Umbilical cord (tissue), 2 donors: ENCODE measurements around the gene CTCFL. TPM values are rescaled to one million over a fixed set of nuclear protein-coding genes. Genes with fewer than 3 reads are reported as not detected.
"Not testable (repeated sequence)": the region's sequence is repeated elsewhere in the genome, so short reads cannot be mapped to it uniquely, and the experiment has no call there.

Experiments
- DNase-seq: peaks from one replicate; pipeline ENCODE4 v3.0.0-alpha.2; 2015; ENCODE audit warnings: low spot score
- total RNA-seq: library from RNA; depleted of rRNA; stranded (reverse); fragments of >200 nt; gene quantifications from one replicate; pipeline ENCODE4 v1.2.3, GENCODE V29; 2014; ENCODE audit warnings: low replicate concordance; ENCODE audit not compliant: insufficient read depth

Gene CTCFL
- total RNA-seq, 1 donor from 2014 or later: 2.6 TPM

DNA sequence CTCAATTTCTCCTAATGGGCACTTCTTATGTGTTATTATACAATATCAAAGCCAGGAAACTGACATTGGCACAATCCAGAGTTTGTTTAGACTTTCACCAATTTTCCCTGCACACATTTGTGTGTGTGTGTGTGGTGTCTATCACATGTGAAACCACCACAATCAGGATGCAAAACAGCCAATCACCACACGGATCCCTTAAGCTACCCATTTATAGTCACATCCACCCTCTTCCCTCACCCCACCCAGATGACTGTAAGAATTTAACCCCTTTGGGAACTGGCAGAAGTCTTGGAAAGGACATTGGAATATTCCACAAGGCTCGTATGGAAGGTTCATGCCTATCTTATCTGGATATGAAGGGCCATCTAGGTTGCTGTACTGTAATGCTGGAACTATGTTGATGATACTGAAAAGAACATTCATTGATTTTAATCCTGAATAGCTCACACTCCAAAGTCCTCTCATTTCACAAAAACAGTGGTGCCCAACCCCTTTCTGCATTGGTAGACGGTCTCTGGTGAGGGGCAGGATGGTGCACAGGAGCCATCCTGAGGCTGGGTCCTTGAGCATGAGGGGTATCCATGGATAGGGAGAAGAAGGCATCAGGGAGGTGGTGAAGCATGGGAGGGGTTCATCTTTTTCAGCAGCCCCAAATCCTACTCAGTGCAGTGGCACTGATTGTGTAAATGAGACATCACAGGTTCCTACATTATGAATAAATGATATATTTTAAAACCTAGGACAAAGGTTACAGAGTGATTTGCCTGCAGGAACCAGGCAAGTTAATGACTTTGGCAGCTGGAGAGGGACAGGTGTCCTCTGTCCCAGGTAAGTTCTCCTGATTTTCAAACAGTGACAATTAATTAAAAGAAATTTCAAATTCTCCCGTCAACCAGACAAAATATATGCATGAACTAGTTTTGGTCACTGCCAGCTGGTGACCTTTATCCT is 12.1 kb upstream of the CTCFL start:
- DNase-seq: no peak

DNA sequence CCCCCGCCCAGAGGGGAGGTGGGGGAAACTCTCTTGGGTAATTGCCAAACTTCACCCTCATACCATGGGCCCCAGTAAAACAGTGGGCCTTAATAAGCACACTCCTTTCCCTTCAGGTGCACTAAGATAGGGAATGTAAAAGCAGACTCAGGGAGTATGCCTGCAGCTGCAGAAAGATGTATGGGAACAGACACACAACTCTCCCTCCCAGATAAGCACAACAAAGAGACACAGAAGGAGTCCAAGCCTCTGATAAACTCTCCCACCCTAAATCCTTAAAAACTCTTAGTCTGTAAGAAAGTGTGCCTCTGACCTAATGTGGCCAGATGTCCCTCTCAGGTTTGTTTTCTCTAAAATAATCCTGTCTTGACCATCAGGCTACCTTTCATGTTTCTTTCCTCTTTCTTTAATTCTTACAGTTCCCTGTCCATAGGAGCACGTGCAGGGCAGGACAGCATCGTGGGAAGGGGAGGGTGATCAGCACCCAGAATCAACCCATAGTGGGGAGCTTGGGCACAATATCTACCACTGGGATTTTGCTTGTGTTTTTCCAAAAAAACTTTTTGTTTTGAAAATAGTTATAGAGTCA is 11.3 kb upstream of the CTCFL start:
- no peak for DNase-seq

DNA sequence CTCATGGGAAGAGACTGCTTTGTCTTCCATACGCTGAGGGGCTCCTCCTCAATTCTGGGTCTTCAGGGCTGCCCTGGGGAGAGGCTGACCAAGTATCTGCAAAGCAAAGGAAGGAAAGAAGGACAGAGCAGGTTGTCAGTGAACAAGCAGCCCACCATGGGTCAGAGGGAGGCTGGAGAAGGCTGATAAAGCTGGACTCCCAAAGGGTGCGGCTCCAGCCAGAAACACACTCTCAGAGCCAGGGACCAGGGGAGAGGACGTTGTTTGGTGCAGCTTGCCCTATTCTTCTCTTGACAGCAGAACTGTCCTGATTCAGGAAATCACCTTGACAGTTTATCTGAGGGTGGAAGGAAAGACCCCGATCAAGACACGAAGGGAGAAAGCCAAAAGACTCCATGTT is 10.4 kb upstream of the CTCFL start:
- DNase-seq: no peak

DNA sequence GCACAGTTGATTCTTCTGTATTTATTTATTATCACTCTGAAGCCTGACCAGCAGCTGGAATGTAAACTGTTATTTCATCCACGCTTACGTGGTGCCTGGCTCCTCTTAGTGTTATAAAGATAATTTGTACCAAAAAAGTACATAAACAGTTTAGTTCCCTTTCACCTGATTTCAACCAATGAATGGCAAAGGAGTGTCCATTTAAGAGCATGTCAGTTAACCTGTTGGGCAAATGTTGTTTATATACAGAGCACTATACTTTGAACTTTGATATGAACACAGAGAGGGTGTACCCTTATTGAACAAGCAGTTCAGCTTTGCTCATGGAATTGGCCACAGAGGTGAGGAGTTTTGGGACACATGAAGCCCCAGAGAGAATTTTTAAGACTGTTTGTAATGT is 7.2 kb upstream of the CTCFL start:
- no peak for DNase-seq

DNA sequence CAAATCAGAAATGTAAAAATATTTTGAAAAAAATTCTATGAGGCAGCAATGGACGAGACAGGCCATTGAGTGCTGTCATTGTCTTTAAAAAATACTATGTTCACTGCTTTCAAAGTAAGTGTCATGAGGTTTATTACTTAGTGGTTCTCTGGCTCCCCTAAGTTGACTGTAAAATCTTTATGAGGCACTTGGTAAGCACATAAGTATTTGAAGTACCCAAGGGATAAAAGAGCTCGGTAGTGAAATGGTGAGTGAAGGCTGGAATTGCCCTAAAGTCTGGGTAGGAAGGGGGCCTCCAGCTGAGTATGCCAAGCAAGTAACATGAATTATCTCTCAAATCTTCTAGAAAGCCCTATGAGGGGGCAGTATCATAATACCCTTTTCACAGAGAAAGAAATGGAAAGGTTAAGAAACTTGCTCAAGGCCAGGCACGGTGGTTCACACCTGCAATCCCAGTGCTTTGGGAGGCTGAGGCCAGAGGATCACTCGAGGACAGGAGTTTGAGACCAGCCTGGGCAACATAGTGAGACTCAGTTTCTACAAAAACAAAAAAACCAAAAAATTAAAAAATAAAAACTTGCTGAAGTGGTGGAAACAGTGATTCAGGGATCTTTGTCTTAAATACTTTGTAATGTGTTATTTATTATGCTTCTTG is 5.5 kb upstream of the CTCFL start:
- DNase-seq: no peak

DNA sequence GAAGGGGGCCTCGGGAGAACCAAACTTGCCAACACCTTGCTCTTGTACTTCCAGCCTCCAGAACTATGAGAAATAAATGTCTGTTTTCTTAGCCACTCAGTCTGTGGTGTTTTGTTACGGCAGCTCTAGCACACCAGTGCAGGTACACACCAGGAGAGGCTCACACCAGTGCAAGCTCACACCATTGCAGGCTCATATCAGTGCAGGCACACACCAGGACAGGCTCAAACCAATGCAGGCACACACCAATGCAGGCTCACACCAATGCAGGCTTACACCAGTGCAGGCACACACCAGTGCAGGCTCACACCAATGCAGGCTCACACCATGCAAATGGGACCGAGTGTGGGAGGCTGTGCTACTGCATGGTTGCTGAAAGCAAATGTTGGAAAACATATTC is 4.9 kb upstream of the CTCFL start:
- DNase-seq: no peak

DNA sequence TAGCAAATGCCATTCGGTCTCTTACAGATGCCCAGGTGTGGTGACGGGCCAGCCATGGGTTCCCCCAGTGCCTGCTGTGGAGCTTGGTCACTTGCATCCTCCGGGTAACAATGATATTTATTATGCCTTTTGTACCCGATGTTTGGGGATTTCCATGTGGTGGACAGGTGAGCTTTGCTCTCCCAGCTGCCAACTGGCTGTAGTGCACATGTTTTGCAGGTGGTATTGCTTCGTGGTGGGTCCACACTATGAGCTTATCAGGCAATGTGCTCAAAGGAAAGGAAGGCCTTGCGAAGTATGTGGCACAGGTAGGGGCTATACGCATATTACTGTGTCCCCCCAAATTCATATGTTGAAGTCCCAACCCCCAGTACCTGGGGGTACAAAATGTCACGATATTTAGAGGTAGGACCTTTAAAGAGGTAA is 4.2 kb upstream of the CTCFL start:
- no peak for DNase-seq

DNA sequence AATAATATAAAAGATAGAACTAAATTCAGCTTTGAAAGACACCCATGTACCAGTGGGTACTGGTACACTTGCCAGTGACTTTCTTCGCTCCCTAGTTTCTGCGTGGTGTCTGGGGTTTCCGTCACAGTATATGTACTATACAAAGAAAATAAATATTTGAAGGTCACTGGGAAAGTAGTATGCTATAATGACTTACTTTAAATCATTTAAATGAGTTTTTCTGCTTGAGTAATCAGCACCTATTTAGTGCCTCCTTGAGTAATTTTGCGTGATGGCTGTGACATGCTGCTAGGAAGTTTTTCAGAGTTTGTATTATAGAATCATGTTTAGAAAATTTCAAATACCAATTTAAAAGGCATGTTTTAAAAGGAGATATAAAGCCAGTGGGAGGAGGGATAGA is 3.2 kb upstream of the CTCFL start:
- no peak for DNase-seq

DNA sequence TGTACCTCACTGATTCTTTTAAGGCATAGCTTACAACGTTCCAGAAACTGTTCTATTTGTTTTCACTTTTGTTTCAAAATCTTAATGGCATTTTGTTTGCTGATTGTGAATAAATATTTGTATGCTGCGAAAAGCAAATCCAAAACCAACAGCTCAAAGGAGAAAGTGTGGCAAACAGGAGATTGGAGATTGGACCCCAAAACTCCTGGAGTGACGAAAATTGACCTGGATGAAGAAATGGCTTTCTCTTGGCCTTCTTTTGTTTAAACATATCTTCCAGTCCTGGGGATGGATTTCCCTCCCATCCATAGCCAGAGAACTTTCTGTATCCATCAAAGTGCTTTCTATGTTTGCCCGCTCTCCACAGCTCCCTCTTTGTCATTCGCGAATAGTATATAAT is 2.8 kb upstream of the CTCFL start:
- no peak for DNase-seq

DNA sequence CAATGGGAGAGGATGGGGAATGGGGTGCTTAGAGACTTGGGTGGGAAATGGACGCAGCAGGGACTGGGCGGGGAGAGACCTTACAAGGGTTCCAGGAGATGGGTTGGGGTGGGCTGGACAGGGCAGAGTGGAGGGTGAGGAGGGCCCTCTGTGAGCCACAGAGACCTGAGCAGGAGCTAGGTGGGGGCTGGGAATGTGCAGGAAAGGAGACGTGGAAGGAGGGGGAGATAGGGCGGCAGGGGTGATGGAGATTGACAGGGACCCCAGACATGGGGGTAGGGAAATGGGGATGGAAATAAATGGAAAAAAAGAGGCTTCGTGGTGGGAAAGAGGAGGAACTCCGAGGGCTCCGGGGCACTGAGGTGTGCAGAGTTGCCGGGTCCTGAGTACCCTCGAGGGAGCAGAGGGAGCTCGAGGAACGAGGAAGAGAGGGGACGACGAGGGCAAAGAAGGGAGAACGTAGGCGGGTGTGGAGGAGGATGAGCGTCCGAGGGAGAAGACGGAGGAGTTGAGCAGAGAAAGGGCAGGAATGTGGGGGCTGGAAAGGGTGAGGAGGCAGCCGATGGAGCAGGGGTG is 2.0 kb upstream of the CTCFL start:
- DNase-seq: no peak

DNA sequence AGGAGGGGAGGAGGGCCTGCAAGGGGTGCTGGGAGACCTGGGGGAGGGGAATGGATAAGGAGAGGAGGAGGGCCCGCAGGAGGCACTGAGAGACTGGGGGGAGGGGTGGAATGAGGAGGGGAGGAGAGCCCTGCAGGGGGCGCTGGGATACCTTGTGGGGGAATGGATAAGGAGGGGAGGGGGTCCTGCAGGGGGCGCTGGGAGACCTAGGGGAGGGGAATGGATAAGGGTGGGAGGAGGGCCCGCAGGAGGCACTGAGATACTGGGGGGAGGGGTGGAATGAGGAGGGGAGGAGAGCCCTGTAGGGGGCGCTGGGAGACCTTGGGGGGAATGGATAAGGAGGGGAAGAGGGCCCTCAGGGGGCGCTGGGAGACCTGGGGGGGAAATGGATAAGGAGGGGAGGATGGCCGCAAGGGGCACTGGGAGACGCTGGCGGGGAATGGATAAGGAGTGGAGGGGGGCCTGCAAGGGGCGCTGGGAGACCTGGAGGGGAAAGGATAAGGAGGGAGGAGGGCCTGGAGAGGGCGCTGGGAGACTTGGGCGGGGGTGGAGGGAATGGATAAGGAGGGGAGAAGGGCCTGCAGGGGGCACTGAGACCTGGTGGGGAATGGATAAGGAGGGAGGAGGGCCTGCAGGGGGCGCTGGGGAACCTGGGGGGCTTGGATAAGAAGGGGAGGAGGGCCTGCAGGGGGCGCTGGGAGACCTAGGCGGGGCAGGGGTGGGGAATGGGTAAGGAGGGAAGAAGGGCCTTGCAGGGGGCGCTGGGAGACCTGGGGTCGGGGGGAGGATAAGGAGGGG is 1.3 kb upstream of the CTCFL start:
- no peak for DNase-seq

DNA sequence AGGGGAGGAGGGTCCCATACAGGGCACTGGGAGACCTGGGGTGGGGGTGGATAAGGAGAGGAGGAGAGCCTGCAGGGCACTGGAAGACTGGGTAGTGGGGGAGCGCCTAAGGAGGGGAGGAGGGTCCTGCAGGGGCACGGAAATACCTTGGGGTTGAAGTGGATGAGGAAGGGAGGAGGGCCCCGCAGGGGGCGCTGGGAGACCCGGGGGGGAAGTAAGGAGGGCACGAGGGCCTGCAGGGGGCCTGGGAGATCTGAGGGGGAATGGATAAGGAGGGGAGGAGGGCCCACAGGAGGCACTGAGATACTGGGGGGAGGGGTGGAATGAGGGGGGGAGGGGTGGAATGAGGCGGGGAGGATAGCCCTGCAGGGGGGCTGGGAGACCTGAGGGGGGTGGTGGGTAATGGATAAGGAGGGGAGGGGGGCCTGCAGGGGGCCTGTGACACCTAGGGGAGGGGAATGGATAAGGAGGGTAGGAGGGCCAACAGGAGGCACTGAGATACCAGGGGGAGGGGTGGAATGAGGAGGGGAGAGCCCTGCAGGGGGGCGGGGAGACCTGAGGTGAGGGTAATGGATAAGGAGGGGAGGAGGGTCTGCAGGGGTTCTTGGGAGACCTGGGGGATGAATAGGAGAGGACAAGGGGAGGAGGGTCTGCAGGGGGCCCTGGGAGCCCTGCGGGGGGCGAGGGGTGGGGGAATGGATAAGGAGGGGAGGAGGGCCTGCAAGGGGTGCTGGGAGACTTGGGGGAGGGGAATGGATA is 567 bp upstream of the CTCFL start:
- DNase-seq: no peak

DNA sequence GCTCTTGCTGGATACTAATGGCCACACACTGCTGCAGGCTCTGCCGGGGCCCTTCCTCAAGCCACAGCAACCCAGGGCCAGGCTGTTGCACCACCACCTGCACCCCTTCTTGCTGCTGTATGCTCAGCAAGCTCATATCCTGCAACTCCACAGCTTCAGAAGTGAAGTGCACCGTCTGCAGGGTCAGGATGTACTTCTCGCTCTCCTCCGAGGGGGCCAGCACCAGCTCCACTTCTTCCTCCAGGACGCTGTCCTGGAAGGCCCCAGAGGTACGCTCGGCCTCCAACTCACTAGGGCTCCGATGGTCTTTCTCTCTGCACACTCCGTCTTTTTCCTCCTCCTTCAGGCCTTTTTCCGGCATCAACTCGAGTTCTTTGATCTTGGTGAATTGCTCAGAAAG is 1.2 kb downstream of the CTCFL start:
- no peak for DNase-seq

DNA sequence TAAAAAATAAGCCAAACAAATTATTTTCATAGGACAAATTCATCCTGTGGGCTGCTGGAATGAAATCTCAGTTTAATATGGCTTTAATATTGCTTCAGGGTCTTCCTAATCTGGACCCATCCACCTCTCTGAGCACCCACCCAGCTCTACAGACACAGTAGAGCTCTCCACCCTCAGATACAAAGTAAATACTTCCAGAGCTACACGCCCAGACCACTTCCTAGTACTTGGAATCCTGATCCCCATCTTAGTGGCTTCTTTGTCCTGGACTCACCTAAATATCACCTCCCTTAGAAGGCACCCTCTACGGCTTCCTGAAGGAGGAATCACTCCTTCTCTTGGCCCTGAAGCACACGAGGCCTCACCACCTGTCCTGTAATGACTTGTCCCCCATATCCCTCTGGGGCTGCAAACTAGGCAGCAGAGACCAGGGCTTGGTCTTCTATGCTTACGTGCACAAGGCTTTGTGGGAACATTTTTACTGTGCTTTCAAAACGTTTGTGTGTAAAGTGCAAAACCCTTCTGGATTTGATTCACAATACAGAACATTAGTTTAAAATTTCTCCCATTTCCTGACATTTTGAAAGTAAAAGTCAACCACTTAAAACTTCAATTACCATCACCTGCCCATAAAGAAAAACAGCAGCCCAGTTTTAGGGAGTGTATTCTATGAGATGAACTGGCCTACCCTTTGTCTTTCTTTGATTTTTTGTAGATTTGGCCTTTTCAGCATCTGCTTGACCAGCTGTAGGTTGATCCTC is 2.4 kb downstream of the CTCFL start:
- DNase-seq: no peak

DNA sequence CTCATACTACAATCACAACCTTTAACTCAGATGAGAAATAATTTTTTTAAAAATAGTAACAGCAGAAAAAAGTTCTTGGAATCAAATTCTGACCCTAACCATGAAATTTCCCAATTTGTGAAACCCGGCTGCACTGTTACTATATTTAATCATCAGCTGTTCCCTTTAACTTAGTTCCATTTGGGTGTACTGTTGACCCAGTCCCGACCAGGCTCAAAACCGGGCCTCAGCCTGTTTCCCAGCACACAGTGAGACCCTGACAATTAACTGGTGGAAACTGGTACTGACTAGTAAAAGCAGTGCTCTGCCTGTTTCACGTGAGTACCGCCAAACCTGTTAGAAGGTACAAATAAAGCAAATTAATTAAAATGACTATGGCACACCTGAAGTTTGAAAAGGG is 7.0 kb downstream of the CTCFL start:
- DNase-seq: no peak

DNA sequence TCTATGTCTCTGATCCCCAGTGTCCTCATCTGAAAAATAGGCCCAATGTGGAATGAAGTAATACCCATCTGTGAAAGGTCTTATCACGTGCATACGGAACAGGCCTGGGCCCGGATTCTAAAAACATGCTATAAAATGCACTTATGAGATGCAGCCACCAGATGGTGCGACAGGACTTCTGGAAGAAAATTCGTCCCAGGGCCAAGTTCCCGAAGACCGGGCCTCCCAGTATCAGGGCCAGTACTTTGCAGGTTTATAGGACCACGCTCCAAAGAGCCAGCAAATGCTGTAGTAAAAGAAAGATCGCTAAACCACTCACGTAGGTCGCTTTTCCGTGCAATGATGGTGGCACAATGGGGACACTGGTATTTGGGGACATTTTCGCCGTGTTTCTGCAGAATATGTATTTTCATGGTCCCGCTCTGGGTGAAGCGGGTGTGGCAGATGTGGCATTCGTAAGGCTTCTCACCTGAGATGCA is 10.6 kb downstream of the CTCFL start:
- DNase-seq: peak; percentile 76

DNA sequence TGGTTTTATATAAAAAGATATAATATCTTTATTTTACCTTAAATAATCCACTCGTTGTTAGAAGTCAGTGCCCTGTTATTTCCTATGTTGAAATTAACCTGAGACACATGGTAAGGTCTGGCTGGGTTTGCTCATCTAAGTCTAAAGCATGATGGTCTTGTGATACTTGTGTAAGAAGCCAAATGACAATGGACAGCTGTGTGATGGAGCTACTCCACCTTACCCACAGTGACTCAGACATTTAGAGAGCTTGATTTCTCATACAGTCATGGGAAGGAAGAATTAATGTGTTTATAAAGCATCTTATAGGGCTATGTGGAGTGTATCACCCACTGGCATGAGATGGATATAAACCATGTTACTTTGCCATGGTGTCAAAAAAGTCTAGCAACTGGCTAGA is 11.7 kb downstream of the CTCFL start:
- no peak for DNase-seq

DNA sequence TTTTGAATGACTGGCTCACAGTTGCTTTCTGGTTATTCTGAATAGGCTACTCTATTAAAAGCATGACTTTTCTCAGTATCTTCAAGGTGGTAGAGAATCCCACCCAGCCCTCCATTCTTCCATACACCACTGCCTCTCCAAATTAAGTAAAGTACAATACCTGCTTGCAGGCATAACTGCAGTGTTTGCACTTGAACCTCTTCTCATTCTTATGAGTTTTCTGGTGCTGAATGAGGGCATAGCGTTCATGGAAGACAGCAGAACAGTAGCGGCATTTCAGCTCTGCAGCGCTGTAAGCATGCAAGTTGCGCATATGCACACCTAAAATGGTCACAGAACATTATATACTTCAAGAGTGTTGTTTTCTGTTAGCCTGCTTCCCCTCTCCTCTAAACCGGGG is 12.5 kb downstream of the CTCFL start:
- DNase-seq: no peak

DNA sequence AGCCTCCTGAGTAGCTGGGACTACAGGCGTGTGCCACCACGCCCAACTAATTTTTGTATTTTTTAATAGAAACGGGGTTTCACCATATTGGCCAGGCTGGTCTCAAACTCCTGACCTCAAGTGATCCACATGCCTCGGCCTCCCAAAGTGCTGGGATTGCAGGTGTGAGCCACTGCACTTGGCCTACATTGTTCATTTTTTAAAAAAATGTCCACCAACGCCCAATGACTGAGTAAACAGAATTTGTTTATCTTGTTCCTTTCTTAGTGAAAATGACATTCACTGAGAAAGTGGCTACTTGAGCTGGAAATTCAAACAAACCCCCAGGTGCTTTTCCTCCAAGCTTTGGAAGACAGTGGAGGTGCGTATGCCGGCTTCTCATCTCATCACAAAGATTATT is 13.2 kb downstream of the CTCFL start:
- not testable (repeated sequence) for DNase-seq
